ENCODE data around the gene CPSF4. TPM values are rescaled to one million over a fixed set of nuclear protein-coding genes. Genes with fewer than 3 reads are reported as not detected.

CPSF4 gene
- total RNA-seq, 4 donors from 2014 or later, result 30.6 to 33.1 (median 32.7) TPM

DNA sequence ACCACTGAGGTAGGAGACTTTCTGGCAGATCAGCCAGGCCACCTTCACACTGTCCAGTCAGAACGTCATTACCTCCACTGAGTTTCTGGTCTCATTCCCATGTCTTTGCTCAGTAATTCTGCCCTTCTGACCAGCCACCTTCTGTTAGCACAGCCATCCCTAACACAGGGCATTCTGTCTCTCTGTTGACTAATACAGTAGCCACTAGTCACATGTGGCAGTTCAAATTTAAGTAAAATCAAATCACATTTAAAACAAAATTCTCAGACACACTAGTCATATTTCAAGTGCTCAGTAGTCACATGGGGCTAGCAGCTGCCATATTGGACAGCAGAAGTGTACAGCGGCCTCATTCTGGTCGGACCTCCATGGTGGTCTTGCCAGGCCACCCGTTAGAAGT is 7.4 kb downstream of the CPSF4 start:
- H3K4me1 ChIP-seq, result no peaks in the 10 kb centered on the region
- H3K9me3 ChIP-seq, result no peaks in the 10 kb centered on the region
- H3K4me3 ChIP-seq (replicated peaks in 1 of 3), result no peak overlapping the region
- 92% methylated on average over 4 of the region's 4 CpGs for WGBS, 2 donors
- no peak overlapping the region for H3K27ac ChIP-seq
- intact Hi-C loops (cut with DNase I), result no loop called here
- TF ChIP-seq, protein P1, sequence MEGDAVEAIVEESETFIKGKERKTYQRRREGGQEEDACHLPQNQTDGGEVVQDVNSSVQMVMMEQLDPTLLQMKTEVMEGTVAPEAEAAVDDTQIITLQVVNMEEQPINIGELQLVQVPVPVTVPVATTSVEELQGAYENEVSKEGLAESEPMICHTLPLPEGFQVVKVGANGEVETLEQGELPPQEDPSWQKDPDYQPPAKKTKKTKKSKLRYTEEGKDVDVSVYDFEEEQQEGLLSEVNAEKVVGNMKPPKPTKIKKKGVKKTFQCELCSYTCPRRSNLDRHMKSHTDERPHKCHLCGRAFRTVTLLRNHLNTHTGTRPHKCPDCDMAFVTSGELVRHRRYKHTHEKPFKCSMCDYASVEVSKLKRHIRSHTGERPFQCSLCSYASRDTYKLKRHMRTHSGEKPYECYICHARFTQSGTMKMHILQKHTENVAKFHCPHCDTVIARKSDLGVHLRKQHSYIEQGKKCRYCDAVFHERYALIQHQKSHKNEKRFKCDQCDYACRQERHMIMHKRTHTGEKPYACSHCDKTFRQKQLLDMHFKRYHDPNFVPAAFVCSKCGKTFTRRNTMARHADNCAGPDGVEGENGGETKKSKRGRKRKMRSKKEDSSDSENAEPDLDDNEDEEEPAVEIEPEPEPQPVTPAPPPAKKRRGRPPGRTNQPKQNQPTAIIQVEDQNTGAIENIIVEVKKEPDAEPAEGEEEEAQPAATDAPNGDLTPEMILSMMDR (IDR thresholded peaks at IDR 0.05), result no peak
- TF ChIP-seq POLR2A (IDR thresholded peaks at IDR 0.05), result no peak
- no peak for DNase-seq
- H3K36me3 ChIP-seq, result peaks cover 32 to 41% of the 10 kb centered on the region in 2 donors
- H3K27me3 ChIP-seq, result no peaks in the 10 kb centered on the region

DNA sequence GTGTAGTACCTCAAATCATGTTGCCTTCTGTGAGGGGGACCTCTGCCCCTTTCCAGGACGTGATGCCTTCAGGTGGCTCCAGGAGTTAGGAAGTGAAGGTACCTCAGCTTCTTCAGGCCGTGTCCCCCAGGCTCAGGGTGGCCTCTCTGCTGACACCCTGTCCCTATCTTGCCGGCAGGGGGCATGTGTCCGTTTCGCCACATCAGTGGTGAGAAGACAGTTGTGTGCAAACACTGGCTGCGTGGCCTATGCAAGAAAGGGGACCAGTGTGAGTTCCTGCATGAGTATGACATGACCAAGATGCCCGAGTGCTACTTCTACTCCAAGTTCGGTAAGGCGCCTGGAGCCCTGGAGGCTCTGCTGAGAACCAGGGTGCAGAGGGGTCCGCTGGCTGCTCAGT is 9.2 kb downstream of the CPSF4 start:
- H3K4me1 ChIP-seq, result no peaks in the 10 kb centered on the region
- 91 to 93% methylated on average over 7 of the region's 10 CpGs for WGBS, 2 donors
- no peak for DNase-seq
- H3K9me3 ChIP-seq, result no peaks in the 10 kb centered on the region
- intact Hi-C loops (cut with DNase I), result no loop called here
- peaks cover 32 to 49% of the 10 kb centered on the region in 2 donors for H3K36me3 ChIP-seq
- H3K27ac ChIP-seq, result no peak overlapping the region
- no peaks in the 10 kb centered on the region for H3K27me3 ChIP-seq
- no peak for TF ChIP-seq POLR2A (IDR thresholded peaks at IDR 0.05)
- TF ChIP-seq, protein P1 (IDR thresholded peaks at IDR 0.05), result no peak
- H3K4me3 ChIP-seq (replicated peaks in 1 of 3), result no peak overlapping the region

DNA sequence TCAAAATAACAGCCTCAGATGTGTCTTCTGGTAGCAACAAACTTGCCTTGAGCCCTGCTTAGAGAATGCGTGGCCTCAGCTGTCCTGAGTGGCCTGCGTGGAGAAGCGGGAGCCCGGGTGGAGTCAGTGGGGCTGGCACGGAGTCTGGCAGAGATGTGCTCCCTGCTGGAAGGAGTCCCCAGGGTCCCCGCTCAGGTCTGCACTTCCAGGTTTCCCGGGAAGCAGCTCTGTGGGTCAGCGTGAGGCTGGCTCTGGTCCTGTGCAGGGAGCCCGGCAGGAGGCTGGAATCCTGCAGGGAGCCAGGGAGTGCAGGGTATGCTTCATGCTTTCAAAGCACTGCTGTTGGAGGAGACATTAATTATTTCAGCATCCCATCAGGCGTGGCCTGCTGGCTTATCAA is 10.1 kb downstream of the CPSF4 start:
- no peak for DNase-seq
- Histone ChIP-seq H3K27me3 (no peaks in the 10 kb centered on the region), H3K27ac (no peak overlapping the region), H3K4me1 (no peaks in the 10 kb centered on the region), H3K4me3 (replicated peaks in 1 of 3) (no peak overlapping the region), H3K9me3 (no peaks in the 10 kb centered on the region), H3K36me3 (peaks cover 32 to 56% of the 10 kb centered on the region in 2 donors)
- 94 to 99% methylated on average over 8 to 10 of the region's 10 CpGs for WGBS, 2 donors
- intact Hi-C loops (cut with DNase I), result no loop called here
- TF ChIP-seq, protein P1 (IDR thresholded peaks at IDR 0.05), result no peak
- TF ChIP-seq POLR2A (IDR thresholded peaks at IDR 0.05), result no peak

DNA sequence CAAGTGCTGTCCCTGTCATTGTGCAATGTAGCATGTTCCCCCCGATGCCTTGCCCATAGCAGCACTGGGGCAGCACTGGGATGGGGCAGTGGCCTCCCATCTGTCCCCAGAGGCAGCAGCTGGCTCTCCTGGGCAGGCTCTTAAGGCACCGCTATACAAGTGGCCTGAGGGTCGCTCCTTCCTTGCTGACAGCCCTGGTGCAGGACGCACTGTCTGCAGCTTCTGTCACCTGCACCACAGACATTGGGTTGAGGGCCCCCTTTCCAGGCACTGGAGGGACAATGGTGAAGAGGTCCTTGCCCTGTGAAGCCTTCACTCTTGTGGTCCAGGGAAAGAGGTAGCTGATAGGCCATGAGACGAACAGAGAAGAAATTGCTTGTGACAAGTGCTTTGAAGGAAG is 10.6 kb downstream of the CPSF4 start:
- intact Hi-C loops (cut with DNase I), result no loop called here
- Histone ChIP-seq H3K27me3 (no peaks in the 10 kb centered on the region), H3K36me3 (peaks cover 37 to 58% of the 10 kb centered on the region in 2 donors), H3K4me3 (replicated peaks in 1 of 3) (no peak overlapping the region), H3K4me1 (no peaks in the 10 kb centered on the region), H3K9me3 (no peaks in the 10 kb centered on the region), H3K27ac (no peak overlapping the region)
- WGBS, 2 donors, result 82 to 86% methylated on average over 5 of the region's 5 CpGs
- TF ChIP-seq, protein P1 (IDR thresholded peaks at IDR 0.05), result no peak
- no peak for TF ChIP-seq POLR2A (IDR thresholded peaks at IDR 0.05)
- no peak for DNase-seq

DNA sequence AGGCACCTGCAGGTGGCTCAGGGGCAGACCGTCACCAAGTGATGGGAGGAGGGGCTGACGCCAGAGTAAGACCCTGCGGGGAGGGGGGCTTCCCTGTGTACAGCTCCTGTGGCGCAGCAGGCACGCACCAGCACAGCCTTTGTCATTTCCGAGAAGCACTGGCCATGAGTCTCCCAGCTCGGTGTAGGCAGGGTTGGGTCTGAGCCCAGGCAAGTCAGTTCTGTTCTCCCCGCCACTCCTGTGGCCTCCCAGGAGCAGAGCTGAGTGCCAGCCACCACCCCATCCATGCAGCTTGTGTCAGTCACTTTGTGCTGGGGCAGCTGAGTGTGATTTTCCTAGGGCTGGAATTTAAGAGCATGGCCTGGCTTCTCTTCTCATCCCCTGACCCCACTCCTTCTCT is 13.2 kb downstream of the CPSF4 start:
- no peaks in the 10 kb centered on the region for H3K4me1 ChIP-seq
- TF ChIP-seq POLR2A (IDR thresholded peaks at IDR 0.05), result no peak
- DNase-seq, result no peak
- no peak overlapping the region for H3K4me3 ChIP-seq (replicated peaks in 1 of 3)
- no peaks in the 10 kb centered on the region for H3K9me3 ChIP-seq
- intact Hi-C loops (cut with DNase I), result no loop called here
- H3K27ac ChIP-seq, result no peak overlapping the region
- H3K36me3 ChIP-seq, result peaks cover 35 to 50% of the 10 kb centered on the region in 2 donors
- H3K27me3 ChIP-seq, result no peaks in the 10 kb centered on the region
- WGBS, 2 donors, result 94 to 100% methylated on average over 1 to 5 of the region's 8 CpGs

DNA sequence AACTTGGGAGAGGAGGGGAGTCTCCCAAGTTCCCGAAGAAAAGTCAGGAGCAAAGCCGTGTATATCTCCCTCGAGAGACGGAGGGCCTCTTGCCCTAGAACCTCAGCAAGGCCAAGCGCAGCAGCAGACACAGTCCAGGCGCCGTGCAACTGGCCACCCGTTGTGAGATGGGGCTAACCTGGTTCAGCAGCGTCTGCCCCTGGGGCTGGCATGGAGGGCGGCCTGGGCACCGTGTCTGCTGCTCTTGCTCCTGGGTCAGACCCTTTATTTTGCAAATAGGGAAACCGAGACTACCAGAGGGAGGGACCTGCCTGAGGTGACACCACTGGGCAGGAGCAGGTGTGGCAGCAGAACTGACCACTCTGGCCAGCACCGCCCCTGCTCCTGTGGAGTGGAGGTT is 13.8 kb downstream of the CPSF4 start:
- Histone ChIP-seq H3K36me3 (peaks cover 38 to 53% of the 10 kb centered on the region in 2 donors), H3K9me3 (no peaks in the 10 kb centered on the region), H3K4me3 (replicated peaks in 1 of 3) (no peak overlapping the region), H3K27ac (no peak overlapping the region), H3K27me3 (no peaks in the 10 kb centered on the region), H3K4me1 (no peaks in the 10 kb centered on the region)
- TF ChIP-seq POLR2A (IDR thresholded peaks at IDR 0.05), result no peak
- TF ChIP-seq, protein P1 (IDR thresholded peaks at IDR 0.05), result no peak
- 84 to 95% methylated on average over 9 to 13 of the region's 13 CpGs for WGBS, 2 donors
- intact Hi-C loops (cut with DNase I), result no loop called here
- no peak for DNase-seq

Data from thyroid gland (tissue), 4 donors.